GM06990 (cell line): ENCODE results near the gene ARHGAP15.
A peak's percentile ranks its signal among the peaks of the same experiment; 100 is the strongest.

ENCODE experiments used
- DNase-seq: peaks from one replicate; pipeline ENCODE4 v3.0.0-alpha.2; 2011; ENCODE audit not compliant: insufficient read length; ENCODE audit errors: extremely low read depth
- H3K27me3 ChIP-seq: replicated peaks from 2 replicates; pipeline ENCODE4 v1.6.0; 2011; ENCODE audit warnings: low read length; ENCODE audit not compliant: control insufficient read depth, insufficient read depth
- H3K36me3 ChIP-seq: 2 replicates; pipeline ENCODE4 v1.5.1; 2011; ENCODE audit warnings: low read length; ENCODE audit not compliant: control insufficient read depth, insufficient read depth
- H3K4me3 ChIP-seq: replicated peaks from 2 replicates; pipeline ENCODE4 v1.5.1; 2011; ENCODE audit warnings: low read depth, mild to moderate bottlenecking, control low read depth, low read length
- CTCF ChIP-seq: IDR thresholded peaks from 2 replicates; pipeline ENCODE4 v1.5.1; 2011; ENCODE audit warnings: low read length, control low read depth, mild to moderate bottlenecking, inconsistent platforms; ENCODE audit not compliant: insufficient read depth, poor library complexity, severe bottlenecking

ARHGAP15 gene

GRCh38 chr2:143793381-143793780, 664.2 kb downstream of the ARHGAP15 start:
- no peak for DNase-seq
- no peaks in the 10 kb centered on the region for H3K36me3 ChIP-seq
- H3K27me3 ChIP-seq: no peaks in the 10 kb centered on the region; the same call in 1 of the 2 replicates
- TF ChIP-seq CTCF: no peak
- no peak overlapping the region for H3K4me3 ChIP-seq

GRCh38 chr2:143796051-143796450, 666.8 kb downstream of the ARHGAP15 start:
- Histone ChIP-seq H3K36me3 (no peaks in the 10 kb centered on the region), H3K4me3 (no peak overlapping the region), H3K27me3 (no peaks in the 10 kb centered on the region)
- no peak for DNase-seq
- TF ChIP-seq CTCF: no peak

- DNase-seq: no peak
- Histone ChIP-seq H3K36me3 (no peaks in the 10 kb centered on the region), H3K27me3 (no peaks in the 10 kb centered on the region), H3K4me3 (no peak overlapping the region)
- TF ChIP-seq CTCF: no peak
These were observed 672.3 kb downstream of the ARHGAP15 start for GRCh38 chr2:143801561-143801960.

- peak; percentile 15 for DNase-seq
These were observed 673.0 kb downstream of the ARHGAP15 start for GRCh38 chr2:143802242-143802641.

DNA sequence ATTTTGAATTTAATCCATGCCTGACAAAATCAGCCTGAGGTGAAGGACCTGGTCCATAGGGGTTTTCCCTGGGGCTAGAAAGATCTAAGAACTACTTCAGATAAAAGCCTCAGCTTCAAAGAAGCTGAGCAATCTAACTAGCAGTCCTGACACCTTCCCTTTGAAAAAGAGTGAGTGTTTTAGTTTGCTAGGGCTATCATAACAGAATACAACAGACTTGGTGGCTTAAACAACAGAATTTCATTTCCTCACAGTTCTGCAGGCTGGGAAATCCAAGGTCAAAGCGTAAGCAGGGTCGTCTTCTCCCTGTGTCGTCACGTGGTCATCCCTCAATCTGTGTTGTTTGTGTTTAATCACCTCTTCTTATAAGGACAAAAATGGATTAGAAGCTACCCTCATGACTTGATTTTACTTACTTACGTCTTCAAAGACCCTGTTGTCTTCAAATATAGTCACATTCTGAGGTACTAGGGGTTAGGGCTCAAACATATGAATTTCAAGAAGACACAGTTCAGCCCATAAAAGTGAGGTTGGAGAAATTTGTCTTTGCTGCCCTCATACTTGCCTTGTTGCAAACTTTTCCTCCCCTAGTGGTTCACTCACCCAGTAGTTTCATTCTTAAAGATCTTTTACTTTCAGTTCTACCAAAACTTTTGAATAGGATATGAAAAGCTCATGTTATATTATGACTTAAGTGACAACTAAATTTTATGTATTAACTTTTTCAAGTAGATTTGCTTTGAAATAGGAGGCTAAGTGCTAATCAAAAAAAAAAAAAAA, 673.8 kb downstream of the ARHGAP15 start:
- no peaks in the 10 kb centered on the region for H3K27me3 ChIP-seq
- peak; percentile 35 for DNase-seq
- no peaks in the 10 kb centered on the region for H3K36me3 ChIP-seq
- H3K4me3 ChIP-seq: no peak overlapping the region; the same call in 1 of the 2 replicates
- peak; percentile 32 for TF ChIP-seq CTCF

More at GRCh38 chr2:143802242-143802641, 673.0 kb downstream of the ARHGAP15 start:
- Histone ChIP-seq H3K27me3 (no peaks in the 10 kb centered on the region), H3K4me3 (no peak overlapping the region), H3K36me3 (no peaks in the 10 kb centered on the region)
- no peak for TF ChIP-seq CTCF

GRCh38 chr2:143803936-143804335, 674.7 kb downstream of the ARHGAP15 start:
- no peak for TF ChIP-seq CTCF
- DNase-seq: no peak

More at GRCh38 chr2:143803936-143804335, 674.7 kb downstream of the ARHGAP15 start:
- no peak overlapping the region for H3K4me3 ChIP-seq
- no peaks in the 10 kb centered on the region for H3K27me3 ChIP-seq
- H3K36me3 ChIP-seq: no peaks in the 10 kb centered on the region
